Retinal pigment epithelial cell (primary cell): ENCODE data around the gene ETS1.

Experiments
- DNase-seq: peaks from one replicate; pipeline ENCODE4 v3.0.0-alpha.2; 2010; ENCODE audit warnings: low read depth
- H3K4me3 ChIP-seq: 2 replicates; pipeline ENCODE4 v1.5.1; 2011; ENCODE audit warnings: mild to moderate bottlenecking, low read length, control low read depth, moderate library complexity
- TF ChIP-seq, protein P1 (sequence below): conservative IDR thresholded peaks from 2 replicates; pipeline ENCODE4 v1.5.1; 2011; ENCODE audit warnings: low read depth, low read length, control low read depth, inconsistent platforms

ETS1 gene

DNA sequence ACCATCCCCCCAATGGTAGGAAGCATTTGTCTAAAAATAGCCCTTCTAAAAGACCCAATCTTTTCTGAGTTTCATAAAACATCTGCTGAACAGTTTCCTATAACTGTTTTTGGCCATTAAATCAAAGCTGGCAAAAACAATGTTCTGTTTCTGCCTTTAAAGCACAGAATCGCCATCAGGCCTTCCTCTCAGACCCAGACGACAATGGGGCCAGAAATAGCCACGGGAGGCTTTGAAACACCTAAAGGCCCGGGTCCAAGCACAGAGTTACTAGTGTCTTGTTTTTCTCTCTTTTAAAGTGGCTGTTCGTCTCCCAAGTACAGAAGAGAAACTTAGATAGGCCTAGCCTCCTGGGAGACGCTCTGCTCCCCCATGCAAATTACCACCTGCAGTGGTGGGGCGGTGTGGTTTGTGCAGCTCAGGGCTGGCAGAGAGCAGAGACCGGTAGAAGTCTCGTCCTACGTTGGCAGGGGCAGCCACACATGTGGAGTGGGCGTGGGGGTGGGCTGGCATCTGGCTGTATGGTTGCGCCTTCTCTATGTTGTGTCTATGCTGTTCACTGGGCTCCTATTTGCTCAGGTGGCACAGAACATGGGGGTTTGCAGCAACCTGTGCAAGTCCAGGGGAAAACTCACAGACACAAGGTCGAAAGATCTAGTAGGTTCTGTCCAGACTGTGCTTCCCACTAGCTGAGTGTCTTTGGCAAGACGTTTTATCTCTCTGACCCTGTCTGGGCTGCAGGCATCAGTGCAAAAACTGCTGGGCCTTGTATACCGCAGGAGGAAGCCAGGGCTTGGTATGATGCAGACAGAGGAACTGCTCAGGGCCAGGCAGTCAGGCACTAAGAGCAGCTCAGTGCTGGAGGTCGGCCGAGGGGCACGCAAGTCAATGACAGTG, 23.6 kb upstream of the ETS1 start:
- no peak for DNase-seq
- TF ChIP-seq, protein P1, sequence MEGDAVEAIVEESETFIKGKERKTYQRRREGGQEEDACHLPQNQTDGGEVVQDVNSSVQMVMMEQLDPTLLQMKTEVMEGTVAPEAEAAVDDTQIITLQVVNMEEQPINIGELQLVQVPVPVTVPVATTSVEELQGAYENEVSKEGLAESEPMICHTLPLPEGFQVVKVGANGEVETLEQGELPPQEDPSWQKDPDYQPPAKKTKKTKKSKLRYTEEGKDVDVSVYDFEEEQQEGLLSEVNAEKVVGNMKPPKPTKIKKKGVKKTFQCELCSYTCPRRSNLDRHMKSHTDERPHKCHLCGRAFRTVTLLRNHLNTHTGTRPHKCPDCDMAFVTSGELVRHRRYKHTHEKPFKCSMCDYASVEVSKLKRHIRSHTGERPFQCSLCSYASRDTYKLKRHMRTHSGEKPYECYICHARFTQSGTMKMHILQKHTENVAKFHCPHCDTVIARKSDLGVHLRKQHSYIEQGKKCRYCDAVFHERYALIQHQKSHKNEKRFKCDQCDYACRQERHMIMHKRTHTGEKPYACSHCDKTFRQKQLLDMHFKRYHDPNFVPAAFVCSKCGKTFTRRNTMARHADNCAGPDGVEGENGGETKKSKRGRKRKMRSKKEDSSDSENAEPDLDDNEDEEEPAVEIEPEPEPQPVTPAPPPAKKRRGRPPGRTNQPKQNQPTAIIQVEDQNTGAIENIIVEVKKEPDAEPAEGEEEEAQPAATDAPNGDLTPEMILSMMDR: no peak
- H3K4me3 ChIP-seq: no peak overlapping the region

DNA sequence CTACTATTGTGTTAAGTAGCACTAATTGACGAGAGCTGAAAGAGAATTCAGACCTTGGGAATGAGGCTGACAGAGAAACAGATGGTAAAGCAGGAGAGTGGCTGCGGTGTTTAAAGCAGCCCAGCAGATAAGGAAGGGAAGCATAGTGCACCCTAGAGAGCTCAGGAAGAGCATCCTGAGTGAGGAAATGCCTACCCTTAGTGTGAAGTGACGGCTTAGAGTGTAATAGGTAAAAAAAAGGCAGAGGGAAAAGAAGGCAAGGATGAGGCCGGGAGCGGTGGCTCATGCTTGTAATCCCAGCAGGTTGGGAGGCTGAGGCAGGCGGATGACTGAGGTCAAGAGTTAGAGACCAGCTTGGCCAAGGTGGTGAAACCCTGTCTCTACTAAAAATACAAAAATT, 22.4 kb upstream of the ETS1 start:
- TF ChIP-seq, protein P1: no peak
- DNase-seq: no peak
- H3K4me3 ChIP-seq: no peak overlapping the region

DNA sequence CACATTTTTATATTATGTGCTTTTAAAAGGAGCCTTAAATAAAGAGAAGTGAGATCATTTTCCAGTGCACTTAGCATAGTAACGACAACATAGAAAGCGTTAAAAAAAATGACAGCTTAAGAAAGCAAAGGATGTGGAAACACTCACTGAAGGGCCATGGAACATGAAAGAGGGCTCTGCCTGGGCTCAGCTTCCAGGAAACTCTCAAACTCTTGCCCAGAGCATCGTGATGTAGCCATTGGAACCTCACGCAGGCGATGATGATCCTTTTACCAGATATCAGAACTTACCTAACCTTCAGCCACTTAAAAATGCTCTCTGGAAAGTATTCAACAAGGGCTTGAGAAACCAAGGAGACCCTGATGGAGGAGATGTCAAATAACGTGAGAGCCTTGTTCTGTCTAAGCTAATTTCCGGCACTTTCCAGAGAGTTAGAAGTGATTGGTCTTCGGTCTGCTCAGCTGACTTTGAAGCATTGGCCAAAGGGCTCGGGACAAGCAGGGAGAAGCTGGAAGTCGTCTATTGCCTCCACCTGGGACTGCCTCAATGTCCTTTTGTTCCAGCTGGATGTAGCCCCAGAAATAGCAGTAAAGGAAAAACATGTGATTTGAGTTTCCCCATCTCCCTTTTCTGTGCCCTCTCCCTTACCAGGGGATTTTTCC, 21.5 kb upstream of the ETS1 start:
- DNase-seq: no peak
- TF ChIP-seq, protein P1: no peak
- no peak overlapping the region for H3K4me3 ChIP-seq

DNA sequence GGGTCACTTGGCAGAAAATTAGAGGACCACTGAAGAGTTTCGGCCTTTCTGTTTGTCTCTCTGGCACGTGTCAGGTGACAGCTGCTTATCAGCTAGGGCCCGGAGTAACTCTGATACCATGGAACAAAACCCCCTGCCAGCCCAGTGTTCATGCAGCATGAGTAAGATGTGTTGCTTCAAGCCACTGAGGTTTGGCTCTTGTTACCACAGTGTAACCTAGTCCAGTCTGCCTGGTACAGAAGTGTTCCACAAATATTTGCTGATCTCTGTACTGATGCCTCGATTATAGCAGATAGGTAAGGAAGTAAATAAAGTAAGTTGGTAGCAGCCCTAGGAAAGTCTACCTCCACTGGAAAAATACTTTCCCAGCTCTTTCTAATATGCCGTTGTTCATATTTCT, 20.5 kb upstream of the ETS1 start:
- TF ChIP-seq, protein P1: no peak
- no peak for DNase-seq
- no peak overlapping the region for H3K4me3 ChIP-seq

DNA sequence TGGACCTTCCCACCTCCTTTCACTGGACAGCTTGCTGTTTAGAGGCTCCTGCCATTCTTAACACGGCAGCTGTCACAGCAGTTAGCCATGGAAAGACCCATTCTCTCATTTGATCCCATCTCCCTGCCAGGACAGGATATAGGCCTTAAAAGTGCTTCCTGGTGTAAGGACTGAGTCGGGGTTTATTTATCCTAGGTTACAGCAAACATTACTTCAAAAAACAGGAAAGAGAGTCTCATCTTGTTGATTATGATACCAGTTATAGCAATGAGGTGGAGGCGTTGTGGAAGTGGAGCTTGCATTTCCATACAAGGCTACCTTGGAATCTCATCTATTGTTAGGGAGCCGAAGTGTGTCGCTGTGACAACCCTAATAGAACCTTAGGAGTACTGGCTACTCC, 17.4 kb upstream of the ETS1 start:
- TF ChIP-seq, protein P1: no peak
- no peak for DNase-seq
- no peak overlapping the region for H3K4me3 ChIP-seq

DNA sequence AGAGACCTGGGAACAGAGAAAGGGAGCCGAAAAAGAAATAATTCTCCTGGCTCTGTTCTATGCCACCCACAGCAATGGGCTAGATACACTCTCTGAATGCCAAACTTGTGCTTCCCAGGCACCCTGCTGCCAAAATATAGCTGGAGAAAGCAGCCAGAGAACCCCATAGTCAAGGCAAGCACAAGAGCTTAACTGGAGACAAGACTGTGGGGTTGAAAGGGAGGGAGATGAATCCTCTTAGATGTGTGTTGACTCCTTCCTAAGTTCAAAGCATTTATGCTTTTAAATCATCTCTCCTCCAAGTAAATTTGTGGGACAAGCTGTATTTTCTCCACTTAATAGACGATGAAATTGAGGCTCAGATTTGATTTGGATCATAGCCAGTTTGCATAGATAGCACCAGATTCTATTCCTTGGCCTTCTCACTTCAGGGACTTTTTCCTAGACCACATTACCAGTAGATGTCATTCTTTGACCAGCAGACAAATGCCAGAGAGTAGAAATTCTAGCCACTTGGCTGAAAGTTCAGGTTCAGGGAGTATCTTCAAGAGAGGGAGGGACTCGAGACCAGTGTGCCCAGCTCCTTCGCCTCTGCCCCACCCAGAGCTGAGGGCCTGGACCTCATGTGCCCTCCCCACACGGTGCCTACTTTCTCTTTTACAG, 16.5 kb upstream of the ETS1 start:
- TF ChIP-seq, protein P1: no peak
- DNase-seq: no peak

More for the DNA sequence above, 16.5 kb upstream of the ETS1 start:
- H3K4me3 ChIP-seq: no peak overlapping the region
